DOHH2 (cell line): Measurements from ENCODE around the gene SHISA7.

Source experiments
- CTCF ChIP-seq: fragments of 200-600 bp; sonication (generic); IDR thresholded peaks from one replicate; pipeline ENCODE4 v1.5.1; 2014; ENCODE audit warnings: antibody characterized with exemption, mild to moderate bottlenecking, low read depth, low read length; ENCODE audit not compliant: poor library complexity, severe bottlenecking
- EZH2phosphoT487 ChIP-seq: fragments of 200-600 bp; sonication (generic); IDR thresholded peaks from 2 replicates; pipeline ENCODE4 v1.6.1; 2017; ENCODE audit warnings: borderline replicate concordance, mild to moderate bottlenecking, antibody characterized with exemption, low read length, moderate library complexity, mixed read lengths

- TF ChIP-seq EZH2phosphoT487, result no peak
- no peak for TF ChIP-seq CTCF
Observed at GRCh38 chr19:55492362-55492944, 49.4 kb upstream of the SHISA7 start.
